Kidney glomerular epithelial cell (primary cell): Measurements from ENCODE around the gene ENAH.
"Not testable (repeated sequence)": the region's sequence is repeated elsewhere in the genome, so short reads cannot be mapped to it uniquely, and the experiment has no call there.

Experiments used
- DNase-seq: peaks from one replicate; lab custom pipeline; 2025; lab: John Stamatoyannopoulos, UW

ENAH gene

GRCh38 chr1:225525377-225525776, 127.5 kb downstream of the ENAH start:
- no peak for DNase-seq

GRCh38 chr1:225524570-225524969, 128.4 kb downstream of the ENAH start:
- no peak for DNase-seq

GRCh38 chr1:225523263-225523950, 129.5 kb downstream of the ENAH start:
- no peak for DNase-seq

- no peak for DNase-seq
Measured at GRCh38 chr1:225522588-225523262, 130.2 kb downstream of the ENAH start.

- no peak for DNase-seq
Measured at GRCh38 chr1:225520587-225521227, 132.2 kb downstream of the ENAH start.

GRCh38 chr1:225519166-225519863, 133.6 kb downstream of the ENAH start:
- no peak for DNase-seq

GRCh38 chr1:225517697-225518096, 135.2 kb downstream of the ENAH start:
- no peak for DNase-seq

- DNase-seq, result no peak
Measured at GRCh38 chr1:225517221-225517620, 135.7 kb downstream of the ENAH start.

GRCh38 chr1:225514671-225515081, 138.2 kb downstream of the ENAH start:
- no peak for DNase-seq

- not testable (repeated sequence) for DNase-seq
Measured at GRCh38 chr1:225513576-225513975, 139.3 kb downstream of the ENAH start.

- no peak for DNase-seq
Measured at GRCh38 chr1:225511828-225512381, 141.0 kb downstream of the ENAH start.

GRCh38 chr1:225510740-225511139, 142.2 kb downstream of the ENAH start:
- DNase-seq, result not testable (repeated sequence)

- DNase-seq, result no peak
Measured at GRCh38 chr1:225509770-225510169, 143.2 kb downstream of the ENAH start.

- DNase-seq, result no peak
Measured at GRCh38 chr1:225509376-225509707, 143.6 kb downstream of the ENAH start.

GRCh38 chr1:225508538-225509375, 144.2 kb downstream of the ENAH start:
- DNase-seq, result peak; percentile 98

GRCh38 chr1:225506727-225507126, 146.2 kb downstream of the ENAH start:
- DNase-seq, result no peak

GRCh38 chr1:225504776-225505175, 148.1 kb downstream of the ENAH start:
- DNase-seq, result no peak

- no peak for DNase-seq
Measured at GRCh38 chr1:225500624-225501192, 152.2 kb downstream of the ENAH start.

GRCh38 chr1:225498549-225499136, 154.3 kb downstream of the ENAH start:
- DNase-seq, result no peak

GRCh38 chr1:225494789-225495359, 158.0 kb downstream of the ENAH start:
- DNase-seq, result no peak
